Ascending aorta (tissue), 2 donors: Measurements from ENCODE around the gene DPM2. TPM values are rescaled to one million over a fixed set of nuclear protein-coding genes. Genes with fewer than 3 reads are reported as not detected.

Experiments
- DNase-seq, 2 donors: peaks; one replicate each; pipeline ENCODE4 v3.0.0-alpha.2; 2019; ENCODE audit warnings: low spot score in 2 of 2
- H3K27ac ChIP-seq, 2 donors: fragments of 200-600 bp; sonication (generic); one replicate each; pipeline ENCODE4 v1.5.1; 2016 to 2017; ENCODE audit warnings: mild to moderate bottlenecking in 1 of 2
- H3K27me3 ChIP-seq: fragments of 200-600 bp; sonication (generic); one replicate; pipeline ENCODE4 v1.5.1; 2017
- H3K36me3 ChIP-seq, 2 donors: fragments of 200-600 bp; sonication (generic); one replicate each; pipeline ENCODE4 v1.5.1; 2016
- H3K4me1 ChIP-seq, 2 donors: fragments of 200-600 bp; sonication (generic); one replicate each; pipeline ENCODE4 v1.5.1; 2016 to 2017; ENCODE audit warnings: mild to moderate bottlenecking in 1 of 2
- H3K4me3 ChIP-seq, 2 donors: fragments of 200-600 bp; sonication (generic); one replicate each; pipeline ENCODE4 v1.5.1; 2016 to 2017; ENCODE audit warnings: mild to moderate bottlenecking in 1 of 2
- H3K9me3 ChIP-seq, 2 donors: fragments of 200-600 bp; sonication (generic); one replicate each; pipeline ENCODE4 v1.5.1; 2016
- intact Hi-C: fragments of 100-400 bp; cut with DNase I; formaldehyde crosslinking; loops from one replicate; pipeline ENCODE4 v1.15.1; 2023
- total RNA-seq: library from RNA; depleted of rRNA; stranded (reverse); fragments of >200 nt; gene quantifications from one replicate; pipeline ENCODE4 v1.1.0, GENCODE V29; 2016
- TF ChIP-seq, protein P1 (sequence below), 3 experiments: fragments of 200-600 bp in 2 of 3; fragments of 450-650 bp in 1 of 3; sonication (generic) in 2 of 3; IDR thresholded peaks; one replicate each; pipeline ENCODE4 v1.5.1; 2016 to 2019; ENCODE audit warnings: antibody characterized with exemption in 3 of 3, mild to moderate bottlenecking in 1 of 3, moderate library complexity in 1 of 3

The DPM2 gene
- total RNA-seq, 1 donor from 2014 or later: 18.2 TPM

DNA sequence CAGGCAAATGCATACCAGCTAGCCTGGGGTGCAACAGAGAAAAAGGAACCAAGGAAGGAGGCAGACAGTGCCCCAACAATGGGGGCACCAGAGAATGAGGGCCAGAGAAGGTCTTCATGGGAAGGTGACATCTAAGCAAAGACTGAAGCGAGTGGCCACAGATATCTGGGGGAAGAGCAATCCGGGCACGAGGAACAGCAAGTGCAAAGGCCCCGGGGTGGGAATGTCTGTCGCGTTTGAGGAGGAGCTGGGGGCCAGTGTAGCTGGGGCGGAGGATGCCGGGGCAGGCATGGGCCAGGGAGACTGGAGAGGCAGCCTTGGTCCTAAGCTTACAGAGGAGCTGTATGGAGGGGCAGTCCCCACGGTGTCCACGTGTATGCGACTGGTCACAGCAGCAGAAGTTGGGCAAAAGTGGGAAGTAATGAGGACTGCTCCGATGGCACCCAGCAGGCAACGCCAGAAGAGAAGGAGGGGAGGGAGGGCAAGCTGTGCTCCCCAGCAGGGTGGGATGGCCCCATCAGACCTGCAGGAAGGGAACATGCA lies 24.0 kb upstream of the DPM2 start:
- TF ChIP-seq, protein P1, sequence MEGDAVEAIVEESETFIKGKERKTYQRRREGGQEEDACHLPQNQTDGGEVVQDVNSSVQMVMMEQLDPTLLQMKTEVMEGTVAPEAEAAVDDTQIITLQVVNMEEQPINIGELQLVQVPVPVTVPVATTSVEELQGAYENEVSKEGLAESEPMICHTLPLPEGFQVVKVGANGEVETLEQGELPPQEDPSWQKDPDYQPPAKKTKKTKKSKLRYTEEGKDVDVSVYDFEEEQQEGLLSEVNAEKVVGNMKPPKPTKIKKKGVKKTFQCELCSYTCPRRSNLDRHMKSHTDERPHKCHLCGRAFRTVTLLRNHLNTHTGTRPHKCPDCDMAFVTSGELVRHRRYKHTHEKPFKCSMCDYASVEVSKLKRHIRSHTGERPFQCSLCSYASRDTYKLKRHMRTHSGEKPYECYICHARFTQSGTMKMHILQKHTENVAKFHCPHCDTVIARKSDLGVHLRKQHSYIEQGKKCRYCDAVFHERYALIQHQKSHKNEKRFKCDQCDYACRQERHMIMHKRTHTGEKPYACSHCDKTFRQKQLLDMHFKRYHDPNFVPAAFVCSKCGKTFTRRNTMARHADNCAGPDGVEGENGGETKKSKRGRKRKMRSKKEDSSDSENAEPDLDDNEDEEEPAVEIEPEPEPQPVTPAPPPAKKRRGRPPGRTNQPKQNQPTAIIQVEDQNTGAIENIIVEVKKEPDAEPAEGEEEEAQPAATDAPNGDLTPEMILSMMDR (IDR thresholded peaks at IDR 0.05): no peak
- Histone ChIP-seq H3K27me3 (no peaks in the 10 kb centered on the region), H3K9me3 (no peaks in the 10 kb centered on the region), H3K36me3 (no peaks in the 10 kb centered on the region), H3K4me3 (no peak overlapping the region), H3K27ac (no peak overlapping the region), H3K4me1 (peaks cover 18 to 45% of the 10 kb centered on the region in 2 donors)
- intact Hi-C loops: loop anchor here (2.0 kb wide), 1 partner anchor 19 kb away; no protein-coding TSS in a partner anchor
- no peak for DNase-seq

DNA sequence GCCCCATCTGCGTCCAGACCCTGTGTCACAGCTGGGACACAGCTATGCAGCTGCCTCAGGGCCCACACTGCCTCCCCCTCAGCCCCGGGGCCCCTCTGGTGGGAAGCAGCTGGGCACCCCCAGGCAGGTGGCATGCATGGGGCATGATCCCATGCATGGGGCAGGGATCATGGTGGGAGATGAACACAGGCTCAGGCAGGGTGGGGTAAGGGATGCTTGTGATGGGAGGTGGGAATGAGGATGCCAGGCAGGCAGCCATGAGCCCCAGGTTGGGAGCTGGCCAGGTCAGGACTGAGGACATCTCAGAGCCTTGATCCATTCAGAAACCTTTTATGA lies 23.5 kb upstream of the DPM2 start:
- DNase-seq: no peak
- peaks cover 13 to 40% of the 10 kb centered on the region in 2 donors for H3K4me1 ChIP-seq
- TF ChIP-seq, protein P1 (IDR thresholded peaks at IDR 0.05): no peak

DNA sequence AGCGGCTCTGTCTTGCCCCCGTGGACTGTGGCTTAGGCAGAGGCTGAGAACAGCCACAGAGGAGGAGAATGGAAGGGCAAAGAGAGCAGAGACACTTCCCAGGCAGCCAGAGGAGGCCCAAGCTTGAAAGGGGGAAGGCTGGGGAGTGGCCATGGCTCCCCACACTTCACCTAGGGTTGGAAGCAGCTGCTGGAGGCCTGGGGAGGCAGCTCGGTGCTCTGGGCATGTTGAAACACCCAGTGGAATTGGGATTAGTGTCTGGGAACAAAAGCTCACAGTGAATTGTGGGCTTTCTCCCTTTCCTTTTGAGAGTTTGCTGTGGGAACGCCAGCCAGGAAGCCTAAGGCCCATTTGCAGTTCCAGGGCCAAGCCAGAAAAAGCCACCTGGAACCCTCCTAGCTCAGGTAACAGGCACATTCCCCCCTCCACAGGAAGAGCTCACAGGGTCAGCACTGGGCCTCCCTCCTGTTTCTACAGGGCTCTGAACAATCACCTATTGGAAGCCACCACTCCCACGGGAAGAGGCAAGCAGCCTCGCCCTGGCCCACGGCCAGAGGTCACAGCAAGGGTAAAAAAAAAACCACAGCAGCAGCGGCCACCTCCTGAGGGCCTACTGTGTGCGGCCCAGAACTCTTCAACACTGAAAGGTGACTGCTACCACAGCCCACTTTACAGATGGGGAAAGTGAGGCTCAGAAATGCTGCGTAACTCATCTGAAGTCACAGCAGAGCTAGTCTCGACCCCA lies 22.9 kb upstream of the DPM2 start:
- peak overlapping the region; percentile 12 to 24 for H3K27ac ChIP-seq
- H3K27me3 ChIP-seq: no peaks in the 10 kb centered on the region
- TF ChIP-seq, protein P1 (IDR thresholded peaks at IDR 0.05): no peak
- H3K4me3 ChIP-seq: no peak overlapping the region
- H3K4me1 ChIP-seq: peaks cover 9 to 35% of the 10 kb centered on the region in 2 donors
- H3K36me3 ChIP-seq: no peaks in the 10 kb centered on the region
- intact Hi-C loops: no loop called here
- DNase-seq: no peak
- no peaks in the 10 kb centered on the region for H3K9me3 ChIP-seq

More for the DNA sequence above, 23.5 kb upstream of the DPM2 start:
- H3K4me3 ChIP-seq: no peak overlapping the region
- no peaks in the 10 kb centered on the region for H3K9me3 ChIP-seq
- peak overlapping the region; percentile 12 to 24 for H3K27ac ChIP-seq
- H3K36me3 ChIP-seq: no peaks in the 10 kb centered on the region
- H3K27me3 ChIP-seq: no peaks in the 10 kb centered on the region
- intact Hi-C loops: no loop called here

DNA sequence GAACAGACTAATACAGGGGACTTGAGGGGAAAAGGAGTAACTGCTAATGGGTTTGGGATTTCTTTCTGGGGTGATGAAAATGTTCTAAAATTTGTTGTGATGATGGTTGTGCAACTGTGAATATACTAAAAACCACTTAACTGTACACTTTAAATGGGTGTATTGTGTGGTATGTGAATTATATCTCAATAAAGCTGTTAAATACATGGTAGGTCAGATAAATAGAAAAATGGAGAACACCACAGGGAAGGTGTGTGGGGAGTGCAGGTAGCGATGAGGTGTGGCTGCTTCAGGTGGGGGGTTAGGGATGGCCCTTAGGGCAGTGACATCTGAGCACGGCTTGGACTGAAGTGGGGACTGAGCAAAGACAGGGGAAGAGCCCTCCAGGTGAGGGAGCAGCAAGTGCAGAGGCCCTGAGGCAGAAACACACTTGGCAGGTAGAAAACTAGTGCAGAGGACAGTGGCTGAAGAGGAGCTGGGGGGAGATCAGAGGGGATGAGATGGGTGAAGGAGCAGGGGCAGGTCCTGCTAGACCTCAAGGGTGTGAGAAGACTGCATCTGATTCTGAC lies 22.3 kb upstream of the DPM2 start:
- H3K4me1 ChIP-seq: peaks cover 9 to 33% of the 10 kb centered on the region in 2 donors
- TF ChIP-seq, protein P1 (IDR thresholded peaks at IDR 0.05): no peak
- H3K9me3 ChIP-seq: no peaks in the 10 kb centered on the region
- no peak for DNase-seq
- peak overlapping the region; percentile 12 to 24 for H3K27ac ChIP-seq
- no peaks in the 10 kb centered on the region for H3K36me3 ChIP-seq
- H3K4me3 ChIP-seq: no peak overlapping the region
- no peaks in the 10 kb centered on the region for H3K27me3 ChIP-seq
- intact Hi-C loops: no loop called here

DNA sequence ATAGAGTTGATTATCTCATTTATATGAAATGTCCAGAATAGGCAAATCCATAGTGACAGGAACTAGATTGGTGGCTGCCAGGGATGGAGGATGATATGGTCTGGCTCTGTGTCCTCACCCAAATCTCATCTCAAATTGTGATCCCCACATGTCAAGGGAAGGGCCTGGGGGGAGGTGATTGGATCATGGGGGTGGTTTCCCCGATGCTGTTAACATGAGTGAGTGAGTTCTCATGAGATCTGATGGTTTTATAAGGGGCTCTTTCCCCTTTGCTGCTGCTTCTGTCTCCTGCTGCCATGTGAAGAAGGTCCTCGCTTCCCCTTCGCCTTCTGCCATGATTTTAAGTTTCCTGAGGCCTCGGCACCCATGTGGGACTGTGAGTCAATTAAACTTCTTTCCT lies 21.7 kb upstream of the DPM2 start:
- intact Hi-C loops: no loop called here
- Histone ChIP-seq H3K4me3 (no peak overlapping the region), H3K4me1 (peaks cover 9 to 34% of the 10 kb centered on the region in 2 donors), H3K9me3 (no peaks in the 10 kb centered on the region), H3K36me3 (no peaks in the 10 kb centered on the region), H3K27me3 (no peaks in the 10 kb centered on the region), H3K27ac (no peak overlapping the region)
- DNase-seq: no peak
- TF ChIP-seq, protein P1 (IDR thresholded peaks at IDR 0.05): no peak
